Hepatocyte (in vitro differentiated cells): ENCODE results near the gene GPR39. TPM values are rescaled to one million over a fixed set of nuclear protein-coding genes. Genes with fewer than 3 reads are reported as not detected.

Source experiments
- DNase-seq: peaks from one replicate; pipeline ENCODE4 v3.0.0-alpha.2; 2016; ENCODE audit warnings: low spot score
- H2AFZ ChIP-seq: fragments of 200-600 bp; sonication (generic); 2 replicates; pipeline ENCODE4 v1.6.0; 2016; ENCODE audit warnings: antibody characterized with exemption, mild to moderate bottlenecking
- H3K27ac ChIP-seq: fragments of 200-600 bp; sonication (generic); 2 replicates; pipeline ENCODE4 v1.5.1; 2016; ENCODE audit warnings: mild to moderate bottlenecking
- H3K27me3 ChIP-seq: fragments of 200-600 bp; sonication (generic); 2 replicates; pipeline ENCODE4 v1.6.1; 2016
- H3K36me3 ChIP-seq: fragments of 200-600 bp; sonication (generic); replicated peaks from 2 replicates; pipeline ENCODE4 v1.5.1; 2016; ENCODE audit warnings: low read depth; ENCODE audit not compliant: insufficient read depth
- H3K4me1 ChIP-seq: fragments of 200-600 bp; sonication (generic); 2 replicates; pipeline ENCODE4 v1.5.1; 2016; ENCODE audit warnings: mild to moderate bottlenecking, moderate library complexity; ENCODE audit not compliant: insufficient read depth
- H3K4me2 ChIP-seq: fragments of 200-600 bp; sonication (generic); 2 replicates; pipeline ENCODE4 v1.6.0; 2016
- H3K4me3 ChIP-seq: fragments of 200-600 bp; sonication (generic); 2 replicates; pipeline ENCODE4 v1.5.1; 2016; ENCODE audit warnings: mild to moderate bottlenecking
- H3K79me2 ChIP-seq: fragments of 200-600 bp; sonication (generic); 2 replicates; pipeline ENCODE4 v1.6.0; 2017; ENCODE audit warnings: mild to moderate bottlenecking
- H3K9me2 ChIP-seq: fragments of 200-600 bp; sonication (generic); replicated peaks from 2 replicates; pipeline ENCODE4 v1.6.0; 2017; ENCODE audit warnings: mild to moderate bottlenecking; ENCODE audit not compliant: insufficient read depth
- H3K9me3 ChIP-seq: fragments of 200-600 bp; sonication (generic); 2 replicates; pipeline ENCODE4 v1.5.1; 2016; ENCODE audit warnings: low read depth, mild to moderate bottlenecking
- H4K20me1 ChIP-seq: fragments of 200-600 bp; sonication (generic); 2 replicates; pipeline ENCODE4 v1.6.0; 2016; ENCODE audit warnings: mild to moderate bottlenecking; ENCODE audit not compliant: insufficient read depth, poor library complexity, severe bottlenecking
- CTCF ChIP-seq: fragments of 200-600 bp; sonication (generic); IDR thresholded peaks from 2 replicates; pipeline ENCODE4 v1.5.1; 2016; ENCODE audit warnings: antibody characterized with exemption, mild to moderate bottlenecking; ENCODE audit not compliant: poor library complexity
- EZH2 ChIP-seq: fragments of 200-600 bp; sonication (generic); IDR thresholded peaks from 2 replicates; pipeline ENCODE4 v1.6.1; 2016; ENCODE audit warnings: antibody characterized with exemption, mild to moderate bottlenecking, borderline replicate concordance
- EZH2phosphoT487 ChIP-seq: fragments of 200-600 bp; sonication (generic); IDR thresholded peaks from one replicate; pipeline ENCODE4 v1.6.1; 2018; ENCODE audit warnings: antibody characterized with exemption, mild to moderate bottlenecking, low read depth, moderate library complexity; ENCODE audit not compliant: unreplicated experiment, severe bottlenecking
- WGBS: methylation state at CpG from one replicate; pipeline ENCODE4 v1.1.6; 2016; ENCODE audit warnings: low lambda C conversion rate; ENCODE audit errors: missing lambda C conversion rate; 5-methylcytosine and 5-hydroxymethylcytosine counted together
- polyA plus RNA-seq: library from polyadenylated mRNA; unstranded; fragments of >200 nt; fragmentation: Nextera tagmentation; extraction: Ambion mirVana; gene quantifications from 2 replicates; pipeline ENCODE4 v1.2.1, GENCODE V29; 2016
- total RNA-seq: library from RNA; depleted of rRNA; stranded (reverse); fragments of >200 nt; gene quantifications from 2 replicates; pipeline ENCODE4 v1.2.3, GENCODE V29; 2014

GPR39 gene
- total and polyA plus RNA-seq, 2 experiments from 2014 or later = 11.1 to 14.5 TPM

GRCh38 chr2:132542953-132543569 lies 126.5 kb downstream of the GPR39 start:
- H3K4me1 ChIP-seq = peaks cover 33% of the 10 kb centered on the region
- no peaks in the 10 kb centered on the region for H3K27me3 ChIP-seq
- no peak for TF ChIP-seq EZH2phosphoT487
- no peak for TF ChIP-seq CTCF
- no peak for TF ChIP-seq EZH2
- DNase-seq = peak; percentile 28
- no peak overlapping the region for H2AFZ ChIP-seq
- no peak overlapping the region for H3K4me3 ChIP-seq
- H3K36me3 ChIP-seq = no peaks in the 10 kb centered on the region
- no peaks in the 10 kb centered on the region for H4K20me1 ChIP-seq
- no peaks in the 10 kb centered on the region for H3K9me2 ChIP-seq
- H3K79me2 ChIP-seq = peaks cover 10% of the 10 kb centered on the region
- peak overlapping the region; percentile 89 for H3K27ac ChIP-seq
- H3K9me3 ChIP-seq = no peaks in the 10 kb centered on the region
- H3K4me2 ChIP-seq = peak overlapping the region; percentile 44
- WGBS = 19% methylated on average over 4 of the region's 4 CpGs

- no peaks in the 10 kb centered on the region for H3K36me3 ChIP-seq
- H3K4me3 ChIP-seq = no peak overlapping the region
- no peaks in the 10 kb centered on the region for H3K9me3 ChIP-seq
- peaks cover 14% of the 10 kb centered on the region for H3K79me2 ChIP-seq
- H2AFZ ChIP-seq = no peak overlapping the region
- H3K27me3 ChIP-seq = no peaks in the 10 kb centered on the region
- peaks cover 33% of the 10 kb centered on the region for H3K4me1 ChIP-seq
- H3K27ac ChIP-seq = peak overlapping the region; percentile 89
- H3K4me2 ChIP-seq = peak overlapping the region; percentile 44
- WGBS = 52% methylated on average over 1 of the region's 1 CpG
- no peaks in the 10 kb centered on the region for H3K9me2 ChIP-seq
- TF ChIP-seq CTCF = no peak
- no peak for TF ChIP-seq EZH2
- TF ChIP-seq EZH2phosphoT487 = no peak
- H4K20me1 ChIP-seq = no peaks in the 10 kb centered on the region
- DNase-seq = peak; percentile 51
Measured at GRCh38 chr2:132544006-132544630, 127.5 kb downstream of the GPR39 start.

GRCh38 chr2:132547090-132547687 lies 130.6 kb downstream of the GPR39 start:
- peaks cover 29% of the 10 kb centered on the region for H3K4me1 ChIP-seq
- no peak overlapping the region for H3K4me2 ChIP-seq
- no peaks in the 10 kb centered on the region for H4K20me1 ChIP-seq
- no peak overlapping the region for H2AFZ ChIP-seq
- H3K27ac ChIP-seq = no peak overlapping the region
- H3K9me2 ChIP-seq = no peaks in the 10 kb centered on the region
- no peaks in the 10 kb centered on the region for H3K27me3 ChIP-seq
- H3K36me3 ChIP-seq = no peaks in the 10 kb centered on the region
- no peak overlapping the region for H3K4me3 ChIP-seq
- whole genome bisulfite sequencing = 26% methylated on average over 5 of the region's 5 CpGs
- DNase-seq = peak; percentile 87
- TF ChIP-seq EZH2 (no peak), EZH2phosphoT487 (no peak), CTCF (peak; percentile 71)
- H3K79me2 ChIP-seq = peaks cover 14% of the 10 kb centered on the region
- H3K9me3 ChIP-seq = no peaks in the 10 kb centered on the region
